DND-41 (cell line): ENCODE data around the gene RALGPS1.

Experiments used
- CTCF ChIP-seq: IDR thresholded peaks from 2 replicates; pipeline ENCODE4 v1.5.1; 2012; ENCODE audit warnings: borderline replicate concordance, low read length, moderate library complexity, mild to moderate bottlenecking; ENCODE audit not compliant: poor library complexity, severe bottlenecking; ENCODE audit errors: extremely low read depth
- EZH2 ChIP-seq: IDR thresholded peaks from 3 replicates; pipeline ENCODE4 v1.6.1; 2012; ENCODE audit warnings: borderline replicate concordance, low read depth, mild to moderate bottlenecking, moderate library complexity, low read length, inconsistent platforms; ENCODE audit not compliant: severe bottlenecking

- no peak for TF ChIP-seq CTCF
- no peak for TF ChIP-seq EZH2
These were observed 341.1 kb downstream of the RALGPS1 start for GRCh38 chr9:127255692-127256091.
